HG02588 (cell line): Measurements from ENCODE around the gene TSNAXIP1.

Source experiments
- ATAC-seq: cut with Tn5 transposase; IDR thresholded peaks from one replicate; pipeline ENCODE4 v1.9.1; 2021; ENCODE audit warnings: mild to moderate bottlenecking, moderate library complexity; ENCODE audit not compliant: unreplicated experiment

TSNAXIP1 gene

GRCh38 chr16:67781565-67781921 lies 25.1 kb upstream of the TSNAXIP1 start:
- no peak for ATAC-seq

- no peak for ATAC-seq
Measured at GRCh38 chr16:67782567-67783352, 23.9 kb upstream of the TSNAXIP1 start.

- no peak for ATAC-seq
Measured at GRCh38 chr16:67783353-67783725, 23.4 kb upstream of the TSNAXIP1 start.

DNA sequence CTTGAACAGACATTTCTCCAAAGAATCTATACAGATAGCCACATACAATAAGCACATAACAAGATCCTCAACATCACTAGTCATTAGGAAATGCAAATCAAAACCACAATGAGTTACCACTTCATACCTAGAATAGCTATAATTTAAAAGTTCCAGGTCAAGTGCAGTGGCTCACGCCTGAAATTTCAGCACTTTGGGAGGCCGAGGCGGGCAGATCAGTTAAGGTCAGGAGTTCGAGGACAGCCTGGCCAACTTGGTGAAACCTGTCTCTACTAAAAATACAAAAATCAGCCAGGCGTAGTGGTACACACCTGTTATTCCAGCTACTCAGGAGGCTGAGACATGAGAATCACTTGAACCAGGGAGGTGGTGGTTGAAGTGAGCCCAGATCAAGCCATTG lies 20.2 kb upstream of the TSNAXIP1 start:
- no peak for ATAC-seq

DNA sequence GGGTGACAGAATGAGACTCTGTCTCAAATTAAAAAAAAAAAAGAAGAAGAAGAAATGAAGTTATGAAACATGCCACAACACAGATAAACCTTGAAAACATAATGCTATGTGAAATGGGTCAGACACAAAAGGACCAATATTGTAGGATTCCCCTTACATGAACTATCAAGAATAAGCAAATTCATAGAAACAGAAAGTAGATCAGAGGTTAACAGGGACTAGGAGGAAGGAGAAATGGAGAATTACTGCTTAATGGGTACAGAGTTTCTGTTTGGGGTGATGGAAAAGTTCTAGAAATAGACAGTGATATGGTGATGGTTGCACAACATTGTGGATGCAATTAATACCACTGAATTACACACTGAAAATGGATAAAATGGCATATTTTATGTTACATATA lies 16.6 kb upstream of the TSNAXIP1 start:
- no peak for ATAC-seq

DNA sequence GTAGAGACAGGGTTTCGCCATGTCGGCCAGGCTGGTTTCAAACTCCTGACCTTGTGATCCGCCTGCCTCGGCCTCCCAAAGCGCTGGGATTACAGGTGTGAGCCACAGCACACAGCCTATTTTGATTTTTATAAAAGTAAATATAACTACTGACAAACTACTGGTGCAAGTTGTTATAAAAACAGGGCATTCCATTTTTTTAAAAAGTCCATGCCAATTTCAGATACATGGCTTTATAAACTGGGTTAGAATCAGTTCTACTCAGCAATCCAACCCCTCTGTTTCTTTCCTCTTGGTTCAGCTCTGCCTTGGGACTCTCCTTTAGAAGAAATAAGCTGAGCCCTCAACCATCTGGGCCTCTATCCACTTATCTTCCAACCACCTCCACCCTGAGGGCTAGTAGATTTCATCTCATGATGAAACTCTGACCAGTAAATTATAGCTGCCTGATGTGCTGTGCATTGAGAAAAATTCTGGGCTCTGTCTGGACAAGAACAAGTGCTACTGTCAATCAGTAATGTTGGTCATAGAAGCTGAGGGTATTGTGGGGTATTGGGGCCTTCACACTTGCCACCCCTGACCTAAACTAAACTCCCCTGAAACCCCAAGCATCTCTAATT lies 10.5 kb upstream of the TSNAXIP1 start:
- ATAC-seq, result no peak

DNA sequence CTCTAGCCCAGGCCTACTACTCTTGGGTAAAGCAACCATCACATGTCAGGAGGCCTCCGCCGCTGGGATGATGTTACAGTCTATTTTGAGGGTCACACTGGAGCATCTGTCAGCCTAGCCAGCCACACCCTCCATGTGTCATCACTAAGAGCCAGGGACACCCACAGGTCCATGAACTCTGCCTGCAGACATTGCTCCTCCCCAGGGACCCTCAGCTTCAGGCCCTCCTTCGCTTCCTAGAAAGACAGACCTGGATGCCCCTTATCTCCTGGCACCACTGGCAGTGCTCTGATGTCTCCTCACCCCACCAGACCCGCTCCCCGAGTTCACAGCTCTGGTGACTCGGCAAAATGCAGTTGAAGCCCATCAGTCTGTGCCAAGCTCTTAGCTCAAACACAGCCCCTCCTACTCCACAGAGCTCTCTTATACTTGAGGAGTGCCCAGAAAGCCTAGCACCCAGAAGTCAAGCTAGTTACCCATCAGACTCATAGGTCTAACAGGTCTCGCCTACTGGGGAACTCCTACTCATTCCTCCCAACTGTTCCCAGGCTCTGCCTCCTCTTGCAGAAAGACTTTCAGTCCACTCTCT lies 6.3 kb upstream of the TSNAXIP1 start:
- ATAC-seq, result no peak

DNA sequence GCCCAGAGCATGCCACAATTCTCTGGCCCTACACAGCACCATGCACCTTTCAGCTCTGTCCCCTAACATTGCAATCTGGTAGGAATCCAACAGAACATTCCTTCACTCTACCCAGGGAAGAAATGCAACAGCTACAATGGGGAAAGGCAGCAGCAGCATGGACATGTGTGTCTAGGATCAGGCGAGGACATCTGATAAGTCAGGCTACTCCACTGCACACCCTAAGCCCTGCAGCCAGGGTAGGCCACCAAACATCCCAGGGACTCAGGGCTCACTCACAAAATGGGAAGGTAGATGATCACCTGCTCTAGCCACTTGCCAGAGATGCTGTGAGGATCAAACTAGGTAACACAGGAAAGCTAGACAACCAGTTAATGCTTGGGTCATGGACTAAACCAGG lies 5.4 kb upstream of the TSNAXIP1 start:
- no peak for ATAC-seq

GRCh38 chr16:67801883-67802282 lies 4.8 kb upstream of the TSNAXIP1 start:
- ATAC-seq, result no peak

- ATAC-seq, result no peak
Measured at GRCh38 chr16:67803894-67804293, 2.8 kb upstream of the TSNAXIP1 start.

- ATAC-seq, result no peak
Measured at GRCh38 chr16:67804853-67805542, 1.7 kb upstream of the TSNAXIP1 start.

DNA sequence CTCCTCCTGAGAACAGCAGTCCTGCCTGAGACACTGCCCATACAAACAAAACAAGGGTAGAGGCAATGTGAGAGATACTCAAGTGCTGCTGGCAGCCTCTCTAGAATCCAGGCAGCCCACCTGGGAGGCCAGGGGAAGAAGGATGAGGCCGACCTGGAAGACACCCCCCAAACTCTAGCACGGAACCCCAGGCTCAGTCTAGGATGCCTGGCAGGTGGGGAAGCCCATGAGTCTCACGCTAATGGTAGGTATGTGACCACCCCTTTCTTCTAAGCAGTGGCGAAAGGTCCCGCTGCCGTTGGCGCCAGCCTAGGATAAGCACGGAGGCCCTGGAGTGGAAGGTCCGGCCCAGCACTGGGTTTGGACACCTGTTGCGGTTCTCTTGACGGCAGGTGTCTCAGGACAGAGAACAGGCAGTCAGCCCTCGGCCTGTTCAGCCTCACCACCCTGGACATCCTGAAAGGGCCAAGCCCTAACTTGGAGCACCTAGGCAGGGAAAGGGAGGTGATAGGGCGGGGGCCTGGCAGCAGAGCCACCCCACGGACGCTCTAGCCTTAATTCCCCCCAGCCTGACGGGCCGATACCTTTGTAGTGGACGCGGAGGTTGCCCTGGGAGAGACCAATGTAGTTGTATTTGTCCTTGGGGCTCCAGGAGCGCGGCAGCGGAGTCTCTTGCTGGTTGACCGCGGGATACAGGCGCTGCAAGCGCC lies 816 bp upstream of the TSNAXIP1 start:
- ATAC-seq, result no peak

- no peak for ATAC-seq
Measured at GRCh38 chr16:67807148-67807682, 526 bp downstream of the TSNAXIP1 start.

DNA sequence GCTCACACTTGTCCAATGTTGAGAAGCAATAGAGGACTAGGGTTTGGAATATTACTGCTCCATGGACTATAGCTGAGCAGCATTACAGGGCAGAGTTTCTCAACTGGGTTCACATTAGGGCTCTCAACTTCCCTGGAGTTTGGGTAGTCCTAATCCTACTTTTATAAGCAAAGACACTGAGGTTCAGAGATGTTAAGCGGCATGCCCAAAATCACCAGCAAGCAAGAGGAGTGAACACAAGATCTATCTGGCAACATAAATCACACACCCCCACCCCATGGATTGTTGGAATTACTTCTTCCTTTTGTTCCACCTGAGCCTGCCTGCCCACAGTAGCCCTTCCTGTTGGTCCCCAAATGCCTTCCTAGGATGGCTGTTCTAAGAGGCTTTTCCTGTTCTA lies 5.2 kb downstream of the TSNAXIP1 start:
- no peak for ATAC-seq

- no peak for ATAC-seq
Measured at GRCh38 chr16:67814567-67814966, 7.9 kb downstream of the TSNAXIP1 start.

DNA sequence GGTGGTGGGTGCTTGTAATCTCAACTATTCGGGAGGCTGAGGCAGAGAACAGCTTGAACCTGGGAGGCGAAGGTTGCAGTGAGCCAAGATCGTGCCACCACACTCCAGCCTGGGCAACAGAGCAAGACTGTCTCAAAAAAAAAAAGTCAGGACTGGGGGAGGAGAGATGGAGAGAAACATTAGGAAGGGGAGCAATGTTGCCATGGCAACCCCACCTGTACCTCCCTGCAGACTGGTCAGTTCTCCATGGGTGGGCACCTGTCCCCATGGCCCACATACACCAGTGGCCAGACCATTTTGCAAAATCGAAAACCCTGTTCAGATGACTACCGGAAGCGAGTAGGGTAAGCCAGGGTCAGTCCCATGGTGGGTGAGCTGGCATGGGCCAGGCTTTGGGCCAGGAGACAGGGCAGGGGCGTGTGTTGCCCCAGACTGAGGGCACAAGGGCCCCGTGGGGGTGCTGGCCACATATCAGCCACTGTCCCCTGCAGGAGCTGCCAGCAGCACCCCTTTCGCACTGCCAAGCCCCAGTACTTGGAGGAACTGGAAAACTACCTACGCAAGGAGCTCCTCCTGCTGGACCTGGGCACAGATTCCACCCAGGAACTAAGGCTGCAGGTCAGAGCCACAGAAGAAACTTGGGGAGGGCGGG lies 14.0 kb downstream of the TSNAXIP1 start:
- ATAC-seq, result no peak

DNA sequence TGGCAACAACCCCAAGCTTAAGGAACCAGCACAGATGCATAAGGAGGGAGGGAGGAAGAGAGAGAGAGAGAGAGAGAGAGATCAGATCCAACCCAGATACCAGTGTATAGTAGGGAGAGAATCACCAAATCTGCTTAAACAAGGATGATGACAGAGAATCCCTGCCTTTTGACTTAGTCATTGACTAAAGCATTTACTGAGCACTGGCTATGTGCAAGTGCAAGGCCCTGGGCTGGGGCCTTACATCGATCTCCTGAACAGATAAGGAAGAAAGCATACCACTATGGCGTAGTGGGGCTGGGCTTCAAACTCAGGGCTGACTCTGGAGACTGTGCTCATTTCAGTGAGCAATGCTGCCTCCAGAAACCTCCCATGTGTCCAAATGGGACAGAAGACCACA lies 15.8 kb downstream of the TSNAXIP1 start:
- no peak for ATAC-seq

DNA sequence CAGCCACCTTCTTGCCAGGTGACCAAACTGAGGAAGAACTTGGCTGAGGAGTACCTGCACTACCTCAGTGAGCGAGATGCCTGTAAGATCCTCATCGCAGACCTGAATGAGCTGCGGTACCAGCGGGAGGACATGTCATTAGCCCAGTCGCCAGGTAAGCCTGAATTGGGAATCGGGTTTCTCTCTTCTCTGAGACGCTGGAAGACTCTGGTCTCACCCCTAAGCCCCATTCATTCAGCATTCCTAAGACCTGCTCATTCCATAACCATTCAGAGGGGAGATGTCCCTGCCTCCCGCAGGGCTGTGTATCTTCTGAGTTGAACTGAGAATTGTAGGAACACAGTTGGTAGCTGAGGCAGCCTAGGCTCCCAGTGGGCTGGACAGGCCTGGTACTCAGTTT lies 18.4 kb downstream of the TSNAXIP1 start:
- ATAC-seq, result no peak

- ATAC-seq, result no peak
Measured at GRCh38 chr16:67825906-67826305, 19.2 kb downstream of the TSNAXIP1 start.

GRCh38 chr16:67828651-67829050 lies 22.0 kb downstream of the TSNAXIP1 start:
- no peak for ATAC-seq
